GM21576 (cell line): ENCODE data around the gene TOM1L2.

Experiments
- ATAC-seq: cut with Tn5 transposase; IDR thresholded peaks from one replicate; pipeline ENCODE4 v1.9.1; 2021; ENCODE audit warnings: mild to moderate bottlenecking, moderate library complexity; ENCODE audit not compliant: unreplicated experiment

TOM1L2 gene

GRCh38 chr17:17837966-17838962 is 133.9 kb downstream of the TOM1L2 start:
- ATAC-seq, result no peak

- no peak for ATAC-seq
These were observed 134.8 kb downstream of the TOM1L2 start for GRCh38 chr17:17837380-17837821.

GRCh38 chr17:17836818-17837379 is 135.3 kb downstream of the TOM1L2 start, which contains the start of gene SREBF1:
TSS of gene SREBF1 (minus strand) at chr17:17836986. CDS start at chr17:17836817, 169 bp downstream.
- ATAC-seq, result peak; percentile 33

GRCh38 chr17:17836250-17836817 is 135.9 kb downstream of the TOM1L2 start:
- ATAC-seq, result peak; percentile 53

GRCh38 chr17:17835415-17836249 is 136.6 kb downstream of the TOM1L2 start:
- no peak for ATAC-seq

- ATAC-seq, result no peak
These were observed 137.2 kb downstream of the TOM1L2 start for GRCh38 chr17:17834974-17835373.

- no peak for ATAC-seq
These were observed 138.4 kb downstream of the TOM1L2 start for GRCh38 chr17:17833658-17834357.

- ATAC-seq, result no peak
These were observed 140.2 kb downstream of the TOM1L2 start for GRCh38 chr17:17832032-17832363.

- ATAC-seq, result no peak
These were observed 140.8 kb downstream of the TOM1L2 start for GRCh38 chr17:17831208-17832031.

- no peak for ATAC-seq
These were observed 141.4 kb downstream of the TOM1L2 start for GRCh38 chr17:17830740-17831207.

- no peak for ATAC-seq
These were observed 142.0 kb downstream of the TOM1L2 start for GRCh38 chr17:17830269-17830567.

- ATAC-seq, result no peak
These were observed 144.2 kb downstream of the TOM1L2 start for GRCh38 chr17:17827826-17828621.

- ATAC-seq, result no peak
These were observed 145.0 kb downstream of the TOM1L2 start for GRCh38 chr17:17826942-17827785.

GRCh38 chr17:17826342-17826713 is 145.9 kb downstream of the TOM1L2 start:
- no peak for ATAC-seq

GRCh38 chr17:17824783-17825614 is 147.2 kb downstream of the TOM1L2 start:
- no peak for ATAC-seq

- peak; percentile 10 for ATAC-seq
These were observed 147.9 kb downstream of the TOM1L2 start for GRCh38 chr17:17824119-17824782.
